GM06990 (cell line): ENCODE data around the gene PLXDC2.

ENCODE experiments used
- DNase-seq: peaks from one replicate; pipeline ENCODE4 v3.0.0-alpha.2; 2011; ENCODE audit not compliant: insufficient read length; ENCODE audit errors: extremely low read depth
- H3K27me3 ChIP-seq: replicated peaks from 2 replicates; pipeline ENCODE4 v1.6.0; 2011; ENCODE audit warnings: low read length; ENCODE audit not compliant: control insufficient read depth, insufficient read depth
- H3K36me3 ChIP-seq: 2 replicates; pipeline ENCODE4 v1.5.1; 2011; ENCODE audit warnings: low read length; ENCODE audit not compliant: control insufficient read depth, insufficient read depth
- H3K4me3 ChIP-seq: replicated peaks from 2 replicates; pipeline ENCODE4 v1.5.1; 2011; ENCODE audit warnings: low read depth, mild to moderate bottlenecking, control low read depth, low read length
- CTCF ChIP-seq: IDR thresholded peaks from 2 replicates; pipeline ENCODE4 v1.5.1; 2011; ENCODE audit warnings: low read length, control low read depth, mild to moderate bottlenecking, inconsistent platforms; ENCODE audit not compliant: insufficient read depth, poor library complexity, severe bottlenecking

The PLXDC2 gene

GRCh38 chr10:19968745-19969144 lies 152.5 kb downstream of the PLXDC2 start:
- no peak overlapping the region for H3K4me3 ChIP-seq
- no peak for DNase-seq
- TF ChIP-seq CTCF = no peak
- H3K27me3 ChIP-seq = no peaks in the 10 kb centered on the region
- H3K36me3 ChIP-seq = no peaks in the 10 kb centered on the region

- Histone ChIP-seq H3K27me3 (no peaks in the 10 kb centered on the region), H3K36me3 (no peaks in the 10 kb centered on the region), H3K4me3 (no peak overlapping the region)
- no peak for DNase-seq
- no peak for TF ChIP-seq CTCF
Observed at GRCh38 chr10:19970256-19970655, 154.0 kb downstream of the PLXDC2 start.

- no peak for DNase-seq
- H3K36me3 ChIP-seq = no peaks in the 10 kb centered on the region
- H3K4me3 ChIP-seq = no peak overlapping the region
- TF ChIP-seq CTCF = no peak
- H3K27me3 ChIP-seq = no peaks in the 10 kb centered on the region
Observed at GRCh38 chr10:19970717-19971116, 154.5 kb downstream of the PLXDC2 start.

- Histone ChIP-seq H3K36me3 (no peaks in the 10 kb centered on the region), H3K27me3 (no peaks in the 10 kb centered on the region), H3K4me3 (no peak overlapping the region)
- TF ChIP-seq CTCF = no peak
- DNase-seq = no peak
Observed at GRCh38 chr10:19971343-19972052, 155.3 kb downstream of the PLXDC2 start.

- Histone ChIP-seq H3K4me3 (no peak overlapping the region), H3K27me3 (no peaks in the 10 kb centered on the region), H3K36me3 (no peaks in the 10 kb centered on the region)
- TF ChIP-seq CTCF = no peak
- no peak for DNase-seq
Observed at GRCh38 chr10:19974138-19974537, 157.9 kb downstream of the PLXDC2 start.

- H3K27me3 ChIP-seq = no peaks in the 10 kb centered on the region
- DNase-seq = no peak
- no peak overlapping the region for H3K4me3 ChIP-seq
- no peaks in the 10 kb centered on the region for H3K36me3 ChIP-seq
- no peak for TF ChIP-seq CTCF
Observed at GRCh38 chr10:19974554-19974953, 158.3 kb downstream of the PLXDC2 start.
